Vagina (tissue), 2 donors: ENCODE results near the gene ARSB. TPM values are rescaled to one million over a fixed set of nuclear protein-coding genes. Genes with fewer than 3 reads are reported as not detected.

Experiments
- DNase-seq, 2 donors: peaks; one replicate each; pipeline ENCODE4 v3.0.0-alpha.2; 2017; ENCODE audit errors: extremely low spot score in 2 of 2
- H3K27ac ChIP-seq: fragments of 200-600 bp; sonication (generic); one replicate; pipeline ENCODE4 v1.5.1; 2019
- H3K27me3 ChIP-seq: fragments of 200-600 bp; sonication (generic); one replicate; pipeline ENCODE4 v1.5.1; 2019
- H3K36me3 ChIP-seq, 2 donors: fragments of 200-600 bp; sonication (generic); one replicate each; pipeline ENCODE4 v1.5.1; 2017 to 2019
- H3K4me1 ChIP-seq: fragments of 200-600 bp; sonication (generic); one replicate; pipeline ENCODE4 v1.5.1; 2019
- H3K4me3 ChIP-seq, 2 donors: fragments of 200-600 bp; sonication (generic); 1 replicate in 1 of 2; 2 replicates in 1 of 2; pipeline ENCODE4 v1.5.1; 2016 to 2019
- H3K9me3 ChIP-seq: fragments of 200-600 bp; sonication (generic); one replicate; pipeline ENCODE4 v1.5.1; 2019
- POLR2A ChIP-seq, 2 donors: fragments of 450-650 bp; IDR thresholded peaks; one replicate each; pipeline ENCODE4 v1.6.1; 2017; ENCODE audit warnings: antibody characterized with exemption in 2 of 2, mild to moderate bottlenecking in 2 of 2, moderate library complexity in 2 of 2
- POLR2AphosphoS5 ChIP-seq, 2 donors: sonication (generic); formaldehyde crosslinking; IDR thresholded peaks; one replicate each; pipeline ENCODE4 v1.9.0; 2017; ENCODE audit warnings: antibody characterized with exemption in 2 of 2, mild to moderate bottlenecking in 2 of 2, low read depth in 1 of 2; ENCODE audit not compliant: insufficient read depth in 1 of 2
- intact Hi-C: fragments of 100-400 bp; cut with DNase I; formaldehyde crosslinking; loops from one replicate; pipeline ENCODE4 v1.15.1; 2023
- total RNA-seq: library from RNA; depleted of rRNA; stranded (reverse); fragments of >200 nt; gene quantifications from one replicate; pipeline ENCODE4 v1.2.3, GENCODE V29; 2016
- TF ChIP-seq, protein P1 (sequence below), 3 experiments: fragments of 450-650 bp in 2 of 3; fragments of 200-600 bp in 1 of 3; sonication (generic) in 1 of 3; IDR thresholded peaks; one replicate each; pipeline ENCODE4 v1.5.1; 2017 to 2019; ENCODE audit warnings: antibody characterized with exemption in 3 of 3, mild to moderate bottlenecking in 2 of 3, moderate library complexity in 2 of 3

ARSB gene
- total RNA-seq, 1 donor from 2014 or later, result 12.3 TPM

DNA sequence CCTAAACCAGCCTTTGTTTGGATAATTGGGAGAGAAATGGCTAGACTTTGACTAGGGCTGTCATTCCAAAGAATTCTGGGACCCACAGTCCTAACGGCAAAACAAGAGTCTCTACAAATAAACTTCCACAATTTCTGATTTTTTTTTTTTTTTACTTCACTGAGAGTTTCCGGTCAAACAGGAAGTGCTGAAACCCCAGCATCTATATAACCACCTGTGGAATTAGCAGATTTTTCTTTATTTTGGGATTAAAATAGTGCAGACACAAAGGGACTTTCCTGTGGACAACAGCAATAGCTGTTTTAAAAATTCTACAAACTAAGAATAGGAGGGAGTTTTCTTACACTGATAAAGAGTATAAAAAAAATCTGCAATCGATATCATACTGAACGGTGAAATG lies 157.4 kb downstream of the ARSB start:
- no peaks in the 10 kb centered on the region for H3K27me3 ChIP-seq
- H3K9me3 ChIP-seq, result no peaks in the 10 kb centered on the region
- no peak overlapping the region for H3K4me3 ChIP-seq
- intact Hi-C loops, result no loop called here
- TF ChIP-seq POLR2A (IDR thresholded peaks at IDR 0.05) (no peak), POLR2AphosphoS5 (IDR thresholded peaks at IDR 0.05; ENCODE audit: insufficient read depth in 1 of 2, low read depth in 1 of 2) (no peak)
- TF ChIP-seq, protein P1, sequence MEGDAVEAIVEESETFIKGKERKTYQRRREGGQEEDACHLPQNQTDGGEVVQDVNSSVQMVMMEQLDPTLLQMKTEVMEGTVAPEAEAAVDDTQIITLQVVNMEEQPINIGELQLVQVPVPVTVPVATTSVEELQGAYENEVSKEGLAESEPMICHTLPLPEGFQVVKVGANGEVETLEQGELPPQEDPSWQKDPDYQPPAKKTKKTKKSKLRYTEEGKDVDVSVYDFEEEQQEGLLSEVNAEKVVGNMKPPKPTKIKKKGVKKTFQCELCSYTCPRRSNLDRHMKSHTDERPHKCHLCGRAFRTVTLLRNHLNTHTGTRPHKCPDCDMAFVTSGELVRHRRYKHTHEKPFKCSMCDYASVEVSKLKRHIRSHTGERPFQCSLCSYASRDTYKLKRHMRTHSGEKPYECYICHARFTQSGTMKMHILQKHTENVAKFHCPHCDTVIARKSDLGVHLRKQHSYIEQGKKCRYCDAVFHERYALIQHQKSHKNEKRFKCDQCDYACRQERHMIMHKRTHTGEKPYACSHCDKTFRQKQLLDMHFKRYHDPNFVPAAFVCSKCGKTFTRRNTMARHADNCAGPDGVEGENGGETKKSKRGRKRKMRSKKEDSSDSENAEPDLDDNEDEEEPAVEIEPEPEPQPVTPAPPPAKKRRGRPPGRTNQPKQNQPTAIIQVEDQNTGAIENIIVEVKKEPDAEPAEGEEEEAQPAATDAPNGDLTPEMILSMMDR (IDR thresholded peaks at IDR 0.05), result no peak
- H3K4me1 ChIP-seq, result peaks cover 29% of the 10 kb centered on the region
- no peak for DNase-seq
- H3K36me3 ChIP-seq, result no peaks in the 10 kb centered on the region
- no peak overlapping the region for H3K27ac ChIP-seq

DNA sequence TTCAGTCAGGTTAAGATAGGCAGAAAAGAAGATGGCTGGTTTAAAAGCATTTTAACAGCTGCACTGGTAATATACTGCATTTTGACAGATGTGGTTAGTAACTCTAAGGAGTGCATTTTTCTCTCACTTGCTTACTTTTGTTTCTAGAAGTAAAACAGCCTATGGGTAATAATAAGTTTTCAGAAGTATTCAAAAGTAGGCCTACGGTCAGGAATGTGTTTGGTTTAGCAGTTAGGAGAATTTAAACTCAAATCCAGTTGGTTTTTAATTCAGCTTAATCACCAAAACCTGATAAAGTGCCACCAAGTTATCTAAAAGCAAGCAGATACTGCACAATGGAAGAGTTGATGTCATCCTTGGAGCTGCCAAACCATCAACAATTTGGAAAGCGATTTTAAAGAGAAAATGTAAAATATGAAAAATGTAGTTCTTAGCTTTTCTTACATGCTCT lies 160.3 kb downstream of the ARSB start:
- intact Hi-C loops, result no loop called here
- H3K9me3 ChIP-seq, result no peaks in the 10 kb centered on the region
- no peak for DNase-seq
- TF ChIP-seq, protein P1 (IDR thresholded peaks at IDR 0.05), result no peak
- no peak for TF ChIP-seq POLR2AphosphoS5 (IDR thresholded peaks at IDR 0.05; ENCODE audit: insufficient read depth in 1 of 2, low read depth in 1 of 2)
- no peak for TF ChIP-seq POLR2A (IDR thresholded peaks at IDR 0.05)
- peak overlapping the region; percentile 30 for H3K27ac ChIP-seq
- no peaks in the 10 kb centered on the region for H3K27me3 ChIP-seq
- H3K4me3 ChIP-seq, result no peak overlapping the region
- H3K4me1 ChIP-seq, result peaks cover 11% of the 10 kb centered on the region
- H3K36me3 ChIP-seq, result no peaks in the 10 kb centered on the region

DNA sequence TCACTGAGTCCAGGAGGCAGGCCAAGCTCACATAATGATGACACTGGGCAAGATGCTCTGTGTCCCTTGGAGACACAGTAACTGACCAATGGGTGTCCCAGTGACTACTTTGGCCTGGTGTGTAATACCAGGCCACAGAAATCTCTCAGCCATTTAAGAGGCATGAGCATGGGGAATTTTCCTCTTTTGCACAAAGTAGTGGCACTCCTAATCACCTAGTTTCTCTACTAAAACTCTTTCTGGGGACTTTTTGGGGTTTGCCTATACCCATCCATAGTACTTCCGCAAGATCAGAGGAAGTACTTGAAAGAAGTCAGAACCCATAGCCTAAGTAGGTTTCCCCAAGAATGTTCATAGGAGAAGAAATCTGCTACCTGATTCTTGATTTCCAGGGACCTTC lies 161.9 kb downstream of the ARSB start:
- TF ChIP-seq POLR2AphosphoS5 (IDR thresholded peaks at IDR 0.05; ENCODE audit: insufficient read depth in 1 of 2, low read depth in 1 of 2), result no peak
- TF ChIP-seq POLR2A (IDR thresholded peaks at IDR 0.05), result no peak
- TF ChIP-seq, protein P1 (IDR thresholded peaks at IDR 0.05), result no peak
- intact Hi-C loops, result no loop called here
- Histone ChIP-seq H3K4me1 (peaks cover 11% of the 10 kb centered on the region), H3K36me3 (no peaks in the 10 kb centered on the region), H3K4me3 (no peak overlapping the region), H3K9me3 (no peaks in the 10 kb centered on the region), H3K27ac (no peak overlapping the region), H3K27me3 (no peaks in the 10 kb centered on the region)
- no peak for DNase-seq

DNA sequence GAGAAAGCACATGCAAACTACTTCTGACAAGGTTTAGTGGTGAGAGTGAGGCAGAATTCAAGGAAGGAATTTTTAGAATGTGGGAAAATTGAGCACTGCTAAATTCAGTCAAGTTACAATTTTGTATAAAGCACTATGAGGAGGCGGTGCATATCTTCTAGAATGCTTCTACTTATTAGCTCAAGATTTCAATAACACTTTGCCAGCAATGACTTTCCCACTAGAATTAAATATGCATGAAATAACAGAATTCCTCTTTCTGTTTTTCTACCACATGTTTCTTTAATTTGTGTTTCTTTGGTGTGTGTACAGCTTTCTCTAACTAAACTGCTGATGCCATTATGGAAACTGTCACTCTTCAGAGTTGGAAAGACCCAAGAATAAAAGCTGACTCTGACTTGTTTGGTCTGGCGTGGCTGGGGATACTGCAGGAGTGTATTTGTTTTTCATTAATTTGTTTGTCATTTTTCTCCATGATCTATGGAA lies 163.5 kb downstream of the ARSB start:
- TF ChIP-seq, protein P1 (IDR thresholded peaks at IDR 0.05), result no peak
- no peak for TF ChIP-seq POLR2A (IDR thresholded peaks at IDR 0.05)
- TF ChIP-seq POLR2AphosphoS5 (IDR thresholded peaks at IDR 0.05; ENCODE audit: insufficient read depth in 1 of 2, low read depth in 1 of 2), result no peak
- Histone ChIP-seq H3K4me3 (no peak overlapping the region), H3K4me1 (peaks cover 11% of the 10 kb centered on the region), H3K9me3 (no peaks in the 10 kb centered on the region), H3K36me3 (no peaks in the 10 kb centered on the region), H3K27ac (no peak overlapping the region), H3K27me3 (no peaks in the 10 kb centered on the region)
- intact Hi-C loops, result no loop called here
- DNase-seq, result no peak

DNA sequence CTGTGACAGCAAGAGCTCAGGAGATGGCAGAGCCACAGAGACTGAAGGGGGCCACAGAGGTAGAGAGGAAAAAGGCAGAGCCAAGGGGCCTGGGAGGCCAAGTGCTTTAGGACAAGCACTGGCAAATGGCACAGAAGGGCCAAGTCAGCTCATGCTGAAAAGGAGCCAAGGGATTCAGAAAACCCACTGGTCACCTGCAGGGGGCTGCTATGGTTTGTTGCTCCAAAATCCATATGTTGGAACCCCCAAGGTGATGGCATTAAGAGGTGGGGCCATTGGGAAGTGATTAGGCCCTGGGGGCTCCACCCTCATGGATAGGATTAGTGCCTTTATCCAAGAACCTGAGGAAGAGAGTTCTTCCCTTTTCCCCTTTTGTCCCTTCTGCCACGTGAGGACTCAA lies 165.4 kb downstream of the ARSB start:
- no peak overlapping the region for H3K27ac ChIP-seq
- H3K9me3 ChIP-seq, result no peaks in the 10 kb centered on the region
- peaks cover 6% of the 10 kb centered on the region for H3K4me1 ChIP-seq
- DNase-seq, result no peak
- intact Hi-C loops, result no loop called here
- no peaks in the 10 kb centered on the region for H3K36me3 ChIP-seq
- H3K4me3 ChIP-seq, result no peak overlapping the region
- TF ChIP-seq POLR2A (IDR thresholded peaks at IDR 0.05), result no peak
- TF ChIP-seq, protein P1 (IDR thresholded peaks at IDR 0.05), result no peak
- TF ChIP-seq POLR2AphosphoS5 (IDR thresholded peaks at IDR 0.05; ENCODE audit: insufficient read depth in 1 of 2, low read depth in 1 of 2), result no peak
- no peaks in the 10 kb centered on the region for H3K27me3 ChIP-seq
